Immature natural killer cell (primary cell): ENCODE measurements around the gene NANS. TPM values are rescaled to one million over a fixed set of nuclear protein-coding genes. Genes with fewer than 3 reads are reported as not detected.

ENCODE experiments used
- DNase-seq, 3 donors: peaks; one replicate each; pipeline ENCODE4 v3.0.0; 2022; ENCODE audit warnings: mixed read lengths in 1 of 3
- H3K27ac Mint-ChIP-seq, 6 donors: one replicate each; pipeline ENCODE4 v1.8.0; 2020; ENCODE audit warnings: mixed read lengths in 6 of 6, mild to moderate bottlenecking in 5 of 6, inconsistent platforms in 4 of 6, moderate library complexity in 3 of 6
- H3K27me3 Mint-ChIP-seq, 3 donors: one replicate each; pipeline ENCODE4 v1.8.0; 2020 to 2021; ENCODE audit warnings: low read depth in 3 of 3, mild to moderate bottlenecking in 3 of 3, mixed read lengths in 3 of 3, moderate library complexity in 3 of 3, inconsistent platforms in 1 of 3
- H3K36me3 Mint-ChIP-seq, 3 donors: one replicate each; pipeline ENCODE4 v1.8.0; 2020; ENCODE audit warnings: mixed read lengths in 3 of 3, inconsistent platforms in 2 of 3, mild to moderate bottlenecking in 2 of 3
- H3K4me1 Mint-ChIP-seq, 2 donors: one replicate each; pipeline ENCODE4 v1.8.0; 2020; ENCODE audit warnings: inconsistent platforms in 2 of 2, mild to moderate bottlenecking in 2 of 2, mixed read lengths in 2 of 2, moderate library complexity in 1 of 2
- H3K4me3 Mint-ChIP-seq, 5 donors: one replicate each; pipeline ENCODE4 v1.8.0; 2020; ENCODE audit warnings: mild to moderate bottlenecking in 5 of 5, mixed read lengths in 5 of 5, inconsistent platforms in 3 of 5, moderate library complexity in 3 of 5
- H3K9me3 Mint-ChIP-seq, 6 donors: one replicate each; pipeline ENCODE4 v1.8.0; 2020; ENCODE audit warnings: mild to moderate bottlenecking in 6 of 6, mixed read lengths in 6 of 6, inconsistent platforms in 4 of 6, moderate library complexity in 3 of 6
- polyA plus RNA-seq, 3 donors: library from polyadenylated mRNA; unstranded; fragments of 300-500 nt; fragmentation: Illumina TruSeq; gene quantifications; one replicate each; pipeline ENCODE4 v1.2.3, GENCODE V29; 2021

Gene NANS
- polyA plus RNA-seq, 3 donors from 2014 or later = 21.5 to 41.8 (median 34.1) TPM

DNA sequence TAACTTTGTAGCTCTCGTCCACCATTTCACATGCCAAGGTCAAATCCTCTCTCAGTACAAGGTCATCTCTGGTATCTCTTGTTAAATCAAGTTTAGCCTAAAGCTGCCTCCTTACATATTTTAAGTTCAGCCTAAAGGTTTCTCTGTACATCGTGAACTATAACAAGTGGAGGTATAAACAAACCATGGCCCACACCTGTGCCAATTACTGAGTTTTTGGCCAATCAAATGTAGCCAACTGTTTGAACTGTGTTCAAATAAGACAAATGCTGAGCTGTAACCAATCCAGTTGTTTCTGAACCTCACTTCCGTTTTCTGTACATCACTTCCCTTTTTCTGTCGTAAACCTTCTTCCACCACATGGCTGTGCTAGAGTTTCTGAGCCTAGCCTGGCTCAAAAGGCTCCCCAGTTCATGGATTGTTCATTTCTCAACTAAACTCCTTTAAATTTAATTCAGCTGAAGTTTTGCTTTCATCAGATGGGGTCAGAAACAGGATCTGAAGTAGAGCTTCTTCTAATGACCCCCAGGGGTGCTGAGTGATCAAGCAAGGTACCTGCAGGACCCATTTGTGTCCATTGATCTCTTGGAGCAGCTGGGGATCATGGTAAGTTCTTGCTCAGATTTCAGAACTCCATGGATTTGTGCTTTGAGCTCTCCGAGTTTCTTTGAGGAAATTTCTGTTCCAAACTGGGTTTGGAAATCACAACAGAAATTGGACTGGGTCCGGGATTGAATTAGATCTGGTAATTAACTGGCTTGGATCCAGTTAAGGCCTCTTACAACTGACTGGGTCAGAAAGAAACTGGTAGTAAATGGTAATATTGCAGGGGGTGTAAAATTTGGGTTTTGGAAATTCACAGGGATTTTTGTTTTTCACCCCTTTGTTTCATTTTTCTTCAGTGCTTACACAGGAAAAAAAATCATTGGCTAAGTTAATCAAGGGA, 11.0 kb upstream of the NANS start:
- Mint-ChIP-seq H3K36me3 (peaks cover 0 to 5% (median 0%) of the 10 kb centered on the region in 3 donors), H3K27ac (peak overlapping the region; percentile 62 to 85 (median 82)), H3K9me3 (no peaks in the 10 kb centered on the region), H3K27me3 (peaks cover 0 to 8% (median 0%) of the 10 kb centered on the region in 3 donors), H3K4me3 (peak overlapping the region; percentile 70 to 86 (median 80)), H3K4me1 (peaks cover 14 to 15% of the 10 kb centered on the region in 2 donors)
- DNase-seq = peak; percentile 56 to 70 (median 66)

DNA sequence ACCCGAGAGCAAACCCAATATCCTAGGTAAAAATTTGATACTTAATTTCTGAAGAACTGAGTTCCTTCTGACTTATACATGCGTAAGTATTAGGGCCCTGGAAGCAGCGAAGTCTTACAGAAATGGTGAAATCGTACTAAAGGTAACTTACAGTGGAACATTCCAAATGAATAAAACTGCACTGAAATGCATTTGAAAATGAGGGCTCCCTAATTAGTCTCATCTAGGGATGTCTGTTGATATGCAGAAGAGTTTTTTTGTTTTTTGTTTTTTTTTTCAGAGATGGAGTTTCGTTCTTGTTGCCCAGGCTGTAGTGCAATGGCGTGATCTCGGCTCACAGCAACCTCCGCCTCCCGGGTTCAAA, 10.4 kb upstream of the NANS start:
- no peak for DNase-seq
- no peaks in the 10 kb centered on the region for H3K9me3 Mint-ChIP-seq
- peaks cover 0 to 8% (median 0%) of the 10 kb centered on the region in 3 donors for H3K27me3 Mint-ChIP-seq
- H3K27ac Mint-ChIP-seq = peak overlapping the region in 2 of 6 donors; percentile 80 to 84
- H3K4me1 Mint-ChIP-seq = peaks cover 14 to 15% of the 10 kb centered on the region in 2 donors
- peaks cover 0 to 5% (median 0%) of the 10 kb centered on the region in 3 donors for H3K36me3 Mint-ChIP-seq
- peak overlapping the region in 4 of 5 donors; percentile 51 to 86 (median 74) for H3K4me3 Mint-ChIP-seq

DNA sequence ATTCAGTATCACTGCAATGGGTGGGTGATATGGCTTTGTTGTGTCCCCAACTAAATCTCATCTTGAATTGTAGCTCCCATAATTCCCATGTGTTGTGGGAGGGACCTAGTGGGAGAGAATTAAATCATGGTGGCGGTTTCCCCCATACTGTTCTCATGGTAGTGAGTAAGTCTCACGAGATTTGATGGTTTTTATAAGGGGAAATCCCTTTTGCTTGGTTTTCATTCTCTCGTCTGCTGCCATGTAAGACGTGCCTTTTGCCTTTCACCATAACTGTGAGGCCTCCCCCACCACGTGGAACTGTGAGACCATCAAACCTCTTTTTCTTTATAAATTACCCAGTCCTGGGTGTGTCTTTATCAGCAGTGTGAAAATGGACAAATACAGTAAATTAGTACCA, 9.5 kb upstream of the NANS start:
- H3K27me3 Mint-ChIP-seq = peaks cover 0 to 6% (median 0%) of the 10 kb centered on the region in 3 donors
- H3K36me3 Mint-ChIP-seq = peaks cover 0 to 5% (median 0%) of the 10 kb centered on the region in 3 donors
- peaks cover 14 to 15% of the 10 kb centered on the region in 2 donors for H3K4me1 Mint-ChIP-seq
- no peaks in the 10 kb centered on the region for H3K9me3 Mint-ChIP-seq
- peak overlapping the region in 1 of 6 donors; percentile 45 for H3K27ac Mint-ChIP-seq
- no peak overlapping the region for H3K4me3 Mint-ChIP-seq
- DNase-seq = no peak

DNA sequence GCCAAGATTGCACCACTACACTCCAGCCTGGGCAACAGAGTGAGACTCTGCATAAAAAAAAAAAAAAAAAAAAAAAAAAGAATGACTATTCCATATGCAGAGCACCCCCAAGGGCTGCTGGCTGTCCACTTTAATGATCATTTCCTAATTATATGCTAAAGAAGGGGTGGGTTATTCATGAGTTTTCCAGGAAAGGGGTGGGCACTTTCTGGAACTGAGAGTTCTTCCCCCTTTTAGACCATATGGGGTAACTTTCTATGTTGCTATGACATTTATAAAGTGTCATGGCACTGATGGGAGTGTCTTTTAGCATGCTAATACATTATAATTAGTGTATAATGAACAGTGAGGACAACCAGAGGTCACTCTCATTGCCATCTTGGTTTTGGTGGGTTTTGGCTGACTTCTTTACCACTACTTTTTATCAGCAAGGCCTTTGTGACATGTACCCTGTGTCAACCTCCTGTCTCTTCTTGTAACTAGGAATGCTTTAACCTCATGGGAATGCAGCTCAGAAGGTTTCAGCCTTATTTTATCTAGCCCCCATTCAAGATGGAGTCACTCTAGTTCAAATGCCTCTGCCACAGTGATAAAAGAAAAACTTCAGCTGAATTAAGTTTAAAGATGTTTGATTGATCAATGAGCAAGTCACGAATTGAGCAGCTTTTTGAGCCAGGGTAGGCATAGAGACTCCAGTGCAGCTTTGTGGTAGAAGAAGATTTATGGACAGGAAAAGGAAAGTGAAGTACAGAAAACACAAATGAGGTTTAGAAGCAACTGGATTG, 7.1 kb upstream of the NANS start:
- H3K36me3 Mint-ChIP-seq = peaks cover 0 to 5% (median 0%) of the 10 kb centered on the region in 3 donors
- peaks cover 0 to 2% (median 0%) of the 10 kb centered on the region in 3 donors for H3K27me3 Mint-ChIP-seq
- DNase-seq = no peak
- H3K4me3 Mint-ChIP-seq = no peak overlapping the region
- no peaks in the 10 kb centered on the region for H3K9me3 Mint-ChIP-seq
- H3K4me1 Mint-ChIP-seq = peaks cover 14 to 15% of the 10 kb centered on the region in 2 donors
- no peak overlapping the region for H3K27ac Mint-ChIP-seq

DNA sequence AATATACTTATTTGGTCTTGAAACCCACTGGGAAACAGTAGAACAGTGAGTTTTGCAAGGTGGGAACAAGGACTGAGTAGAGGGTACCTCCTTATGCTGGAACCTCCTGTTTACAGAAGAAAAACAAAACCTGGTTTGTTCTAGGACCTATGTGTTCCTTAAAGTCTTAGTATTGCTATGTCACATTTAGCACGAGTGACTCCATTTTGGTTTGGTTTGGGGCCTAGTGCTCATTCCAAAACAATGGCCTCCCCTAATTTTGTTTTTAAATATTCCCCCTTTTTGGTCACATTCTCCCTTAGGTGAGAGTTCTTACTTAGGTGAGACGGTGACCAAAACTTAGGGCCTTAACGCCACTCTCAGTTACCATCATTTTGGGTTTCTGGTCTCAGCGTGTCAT, 6.2 kb upstream of the NANS start:
- Mint-ChIP-seq H3K4me1 (peaks cover 9% of the 10 kb centered on the region in 2 donors), H3K27ac (no peak overlapping the region), H3K4me3 (no peak overlapping the region)

DNA sequence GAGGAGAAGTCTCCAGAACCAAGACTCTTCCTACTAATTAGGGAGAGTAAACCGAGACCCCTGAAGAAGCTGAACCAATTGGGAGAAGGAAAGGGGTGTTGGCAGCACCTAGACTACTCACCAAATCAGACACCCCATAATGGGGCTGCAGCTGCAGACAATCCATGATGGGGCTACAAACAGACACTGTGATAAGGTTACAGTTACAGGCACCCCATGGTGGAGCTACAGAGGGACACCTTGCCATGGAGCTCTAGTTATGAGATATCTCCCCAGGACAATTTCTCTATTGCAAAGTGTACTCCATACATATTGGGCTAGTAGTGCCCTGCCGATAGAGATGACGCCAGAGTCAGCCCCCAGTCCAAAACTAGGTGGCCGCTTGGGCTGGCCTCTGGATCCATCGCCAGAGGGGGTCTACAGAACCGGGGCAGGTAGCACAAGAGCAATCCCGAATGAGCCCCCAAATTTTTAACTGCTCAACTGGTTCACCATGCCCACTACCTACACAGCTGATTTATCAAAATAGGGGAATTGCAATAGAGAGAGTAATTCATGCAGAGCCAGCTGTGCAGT, 2.1 kb upstream of the NANS start:
- Mint-ChIP-seq H3K4me3 (no peak overlapping the region), H3K27ac (no peak overlapping the region), H3K4me1 (peaks cover 15 to 22% of the 10 kb centered on the region in 2 donors)

More for the DNA sequence above, 6.2 kb upstream of the NANS start:
- no peaks in the 10 kb centered on the region for H3K27me3 Mint-ChIP-seq
- DNase-seq = no peak
- H3K36me3 Mint-ChIP-seq = peaks cover 0 to 2% (median 0%) of the 10 kb centered on the region in 3 donors
- H3K9me3 Mint-ChIP-seq = no peaks in the 10 kb centered on the region

DNA sequence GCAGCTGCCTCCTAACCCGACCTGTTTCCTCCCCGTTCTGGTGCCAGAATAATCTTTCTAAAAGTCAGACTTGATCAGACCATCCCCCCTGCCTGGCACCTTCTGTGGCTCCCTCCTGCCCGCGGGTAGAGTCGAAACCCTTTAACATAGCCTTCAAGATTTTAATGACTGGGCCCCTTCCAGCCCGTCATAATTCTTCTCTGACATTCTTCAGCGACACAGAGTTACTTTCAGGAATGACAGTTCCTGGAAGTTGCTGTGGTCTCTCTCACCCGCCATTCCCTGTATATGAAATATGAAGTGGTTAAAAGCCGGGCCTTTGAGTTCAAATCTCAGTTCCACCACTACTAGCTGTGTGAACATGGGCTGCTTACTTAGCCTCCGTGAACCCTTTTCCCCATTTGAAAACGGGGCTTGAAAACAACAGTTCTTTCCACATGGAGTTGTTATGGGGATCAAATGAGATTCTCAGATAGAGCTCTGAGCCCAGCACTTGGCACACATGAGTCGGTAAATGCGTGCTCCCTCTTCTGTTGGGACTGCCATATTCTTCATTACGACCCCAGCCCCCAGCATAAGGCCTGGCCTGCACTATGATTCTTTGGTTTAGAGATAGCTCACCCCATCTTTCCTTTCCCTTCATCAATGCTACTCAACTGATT, 737 bp downstream of the NANS start:
- DNase-seq = peak in 2 of 3 donors; percentile 7 to 11

More for the DNA sequence above, 2.1 kb upstream of the NANS start:
- Mint-ChIP-seq H3K27me3 (peaks cover 2 to 8% (median 3%) of the 10 kb centered on the region in 3 donors), H3K36me3 (no peaks in the 10 kb centered on the region), H3K9me3 (no peaks in the 10 kb centered on the region)
- DNase-seq = no peak

DNA sequence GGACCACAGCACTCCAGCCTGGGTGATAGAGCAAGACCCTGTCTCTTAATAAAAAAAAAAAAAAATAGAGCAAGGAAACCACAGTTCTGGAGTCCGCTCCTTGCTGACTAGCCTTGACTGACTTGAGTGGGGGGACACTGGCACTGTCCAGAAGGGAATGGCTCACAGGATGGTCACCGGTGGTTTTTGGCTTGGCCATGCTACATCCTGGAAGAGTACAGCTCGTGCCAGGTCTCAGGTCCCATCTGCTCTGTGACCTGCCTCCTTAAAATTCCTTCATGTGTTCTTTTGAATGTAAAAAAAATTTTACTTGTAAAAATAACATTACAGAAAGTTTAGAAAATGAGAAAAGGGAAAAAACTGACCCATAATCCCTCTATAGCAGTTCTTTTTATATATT, 5.6 kb downstream of the NANS start:
- H3K4me1 Mint-ChIP-seq = peaks cover 5 to 12% of the 10 kb centered on the region in 2 donors
- DNase-seq = no peak
- H3K9me3 Mint-ChIP-seq = no peaks in the 10 kb centered on the region
- H3K36me3 Mint-ChIP-seq = peaks cover 12 to 31% (median 13%) of the 10 kb centered on the region in 3 donors
- peaks cover 1 to 4% (median 2%) of the 10 kb centered on the region in 3 donors for H3K27me3 Mint-ChIP-seq
- no peak overlapping the region for H3K27ac Mint-ChIP-seq
- H3K4me3 Mint-ChIP-seq = no peak overlapping the region

More for the DNA sequence above, 737 bp downstream of the NANS start:
- Mint-ChIP-seq H3K4me3 (peak overlapping the region; percentile 93 to 99 (median 98)), H3K4me1 (peaks cover 15 to 22% of the 10 kb centered on the region in 2 donors), H3K36me3 (peaks cover 4 to 8% (median 5%) of the 10 kb centered on the region in 3 donors), H3K27me3 (peaks cover 2 to 8% (median 3%) of the 10 kb centered on the region in 3 donors), H3K27ac (peak overlapping the region; percentile 95 to 98 (median 96)), H3K9me3 (no peaks in the 10 kb centered on the region)

DNA sequence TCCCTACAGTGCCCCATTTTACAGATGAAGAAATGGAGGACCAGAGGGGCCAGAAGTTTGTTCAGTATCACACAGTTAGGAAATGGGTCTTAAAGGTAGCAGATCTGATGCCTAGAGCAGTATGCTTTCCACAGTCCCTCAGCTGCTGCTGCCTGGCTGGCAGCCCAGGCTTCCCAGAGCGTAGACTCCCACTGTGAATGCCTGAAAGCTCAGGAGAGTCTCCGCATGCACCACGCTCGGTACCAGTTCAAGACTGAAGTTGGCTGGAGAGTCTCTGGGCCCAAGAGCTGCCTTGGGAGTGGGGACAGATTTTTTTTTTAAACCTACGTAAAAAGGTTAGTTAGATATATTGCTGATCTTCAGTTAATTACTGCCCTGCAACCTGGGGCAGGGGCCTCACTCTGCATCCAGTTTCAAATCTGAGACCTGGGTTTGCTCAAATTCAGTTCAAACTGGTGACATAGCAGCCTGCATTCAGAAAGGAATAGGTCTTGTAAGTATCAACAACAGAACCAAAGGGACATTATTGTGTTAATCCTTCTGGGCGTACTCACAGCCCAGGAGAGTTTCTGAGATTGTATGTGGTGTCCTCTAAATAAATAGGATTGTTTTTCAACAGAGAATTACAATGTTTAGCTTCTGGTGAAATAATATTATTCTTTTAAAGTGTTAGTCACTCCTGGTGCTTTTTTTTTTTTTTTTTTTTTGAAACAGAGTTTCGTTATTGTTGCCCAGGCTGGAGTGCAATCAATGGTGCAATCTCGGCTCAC, 8.3 kb downstream of the NANS start:
- Mint-ChIP-seq H3K27ac (peak overlapping the region in 1 of 6 donors; percentile 53), H3K4me3 (no peak overlapping the region), H3K36me3 (peaks cover 12 to 33% (median 13%) of the 10 kb centered on the region in 3 donors), H3K4me1 (no peaks in the 10 kb centered on the region), H3K9me3 (no peaks in the 10 kb centered on the region), H3K27me3 (no peaks in the 10 kb centered on the region)
- no peak for DNase-seq

DNA sequence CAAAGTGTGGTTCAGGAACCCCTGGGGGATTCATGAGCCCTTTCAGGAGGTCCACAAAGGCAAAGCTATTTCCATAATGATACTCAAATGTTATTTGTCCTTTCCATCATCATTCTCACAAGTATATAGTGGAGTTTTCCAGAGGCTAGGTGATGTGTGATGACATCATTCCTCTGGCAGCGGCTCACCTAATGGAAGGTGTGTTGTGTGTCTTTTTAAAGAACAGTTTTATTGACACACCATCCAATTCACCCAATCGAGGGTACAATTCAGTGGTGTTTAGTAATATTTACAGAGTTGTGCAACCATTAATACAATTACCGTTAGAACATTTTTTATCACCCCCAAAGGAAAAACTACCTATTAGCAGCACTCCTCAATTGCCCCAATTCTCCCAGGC, 9.7 kb downstream of the NANS start:
- Mint-ChIP-seq H3K27ac (no peak overlapping the region), H3K9me3 (no peaks in the 10 kb centered on the region), H3K27me3 (no peaks in the 10 kb centered on the region), H3K4me1 (no peaks in the 10 kb centered on the region), H3K4me3 (no peak overlapping the region), H3K36me3 (peaks cover 9 to 30% (median 9%) of the 10 kb centered on the region in 3 donors)
- DNase-seq = no peak

DNA sequence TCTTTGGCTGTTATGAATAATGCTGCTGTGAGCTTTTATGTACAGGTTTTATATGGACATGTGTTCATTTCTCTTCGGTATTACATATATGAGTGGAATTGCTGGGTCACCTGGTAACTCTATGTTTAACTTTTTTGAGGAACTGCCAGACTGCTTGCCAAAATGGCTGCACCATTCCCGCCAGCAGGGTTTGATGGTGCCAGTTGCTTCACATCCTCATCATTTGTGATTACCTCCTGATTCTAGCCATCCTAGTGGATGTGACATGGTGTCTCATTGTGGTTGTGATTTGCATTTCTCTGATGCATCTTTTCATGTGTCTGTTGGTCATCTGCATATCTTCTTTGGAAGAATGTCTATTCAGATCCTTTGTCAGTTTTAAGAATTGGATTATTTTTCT, 10.7 kb downstream of the NANS start:
- Mint-ChIP-seq H3K9me3 (no peaks in the 10 kb centered on the region), H3K4me3 (no peak overlapping the region), H3K36me3 (peaks cover 9 to 26% (median 9%) of the 10 kb centered on the region in 3 donors), H3K4me1 (no peaks in the 10 kb centered on the region), H3K27me3 (no peaks in the 10 kb centered on the region), H3K27ac (no peak overlapping the region)
- DNase-seq = no peak

DNA sequence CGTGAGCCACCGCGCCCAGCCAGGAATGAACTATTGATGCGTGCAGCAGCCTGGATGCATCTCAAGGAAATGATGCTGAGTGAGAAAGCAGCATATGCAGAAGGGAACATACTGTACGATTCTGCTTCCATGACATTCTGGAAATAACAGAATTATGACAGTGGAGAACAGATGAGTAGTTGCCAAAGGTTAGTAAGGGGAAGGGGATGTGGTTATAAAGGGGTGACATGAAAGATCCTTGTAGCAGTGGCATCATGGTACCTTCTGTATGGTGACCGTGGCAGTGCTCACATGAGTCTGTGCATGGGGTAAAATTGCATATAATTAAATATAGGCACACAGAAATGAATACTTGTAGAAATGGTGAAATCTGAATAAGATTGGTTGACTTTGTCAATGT, 13.0 kb downstream of the NANS start:
- Mint-ChIP-seq H3K4me3 (no peak overlapping the region), H3K4me1 (peaks cover 3 to 5% of the 10 kb centered on the region in 2 donors), H3K27me3 (no peaks in the 10 kb centered on the region), H3K9me3 (no peaks in the 10 kb centered on the region), H3K36me3 (peaks cover under 1 to 14% (median 2%) of the 10 kb centered on the region in 3 donors), H3K27ac (peak overlapping the region in 1 of 6 donors; percentile 48)
- DNase-seq = no peak
